ENCODE data around the gene URB1. TPM values are rescaled to one million over a fixed set of nuclear protein-coding genes. Genes with fewer than 3 reads are reported as not detected.
"Not testable (repeated sequence)": the region's sequence is repeated elsewhere in the genome, so short reads cannot be mapped to it uniquely, and the experiment has no call there.

URB1 gene
- polyA plus RNA-seq, 12 donors = 11.3 to 19.3 (median 13.2) TPM; not detected in 1

DNA sequence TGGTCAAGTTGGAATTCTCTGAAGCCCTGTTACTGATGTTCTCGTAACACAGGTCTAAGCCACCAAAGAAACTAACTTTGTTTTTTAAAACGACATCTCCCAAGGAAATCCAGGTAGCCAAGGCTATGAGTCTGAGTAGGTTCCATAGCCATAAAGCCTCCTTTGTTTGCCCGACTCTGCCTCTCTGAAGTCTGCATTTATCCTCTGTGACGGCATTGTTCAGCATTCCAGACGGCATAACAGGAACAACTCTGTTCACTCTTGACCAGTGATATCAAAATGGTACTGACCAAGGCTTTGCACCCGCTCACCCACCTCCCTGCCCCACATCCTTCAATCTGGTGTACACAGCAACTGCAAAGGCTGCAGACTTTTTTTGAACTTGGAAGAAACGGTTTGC lies 14.8 kb downstream of the URB1 start:
- DNase-seq = no peak

- no peak for DNase-seq
Measured at GRCh38 chr21:32377506-32377905, 15.3 kb downstream of the URB1 start.

GRCh38 chr21:32372755-32373154 lies 20.1 kb downstream of the URB1 start:
- no peak for DNase-seq

DNA sequence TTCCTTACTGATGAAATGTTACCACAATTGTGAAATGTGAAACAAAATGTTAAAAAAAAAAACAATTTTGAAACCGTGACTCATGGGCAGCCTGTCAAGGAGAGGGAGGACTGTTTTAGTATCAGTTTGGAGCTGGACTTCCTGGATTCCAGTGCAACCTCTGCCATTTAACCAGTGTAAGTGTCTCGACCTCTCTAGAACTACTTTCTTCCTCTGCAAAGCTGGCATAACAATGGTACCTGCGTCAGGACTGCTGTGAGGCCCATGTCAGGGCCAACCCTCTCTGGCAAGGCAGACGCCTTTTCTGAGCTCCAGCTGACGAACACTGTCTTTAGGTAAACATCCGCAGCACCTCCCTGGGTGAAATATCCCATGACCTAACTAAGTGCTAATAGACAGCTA lies 20.9 kb downstream of the URB1 start:
- no peak for DNase-seq

- DNase-seq = no peak
Measured at GRCh38 chr21:32370998-32371766, 21.6 kb downstream of the URB1 start.

- DNase-seq = not testable (repeated sequence)
Measured at GRCh38 chr21:32368961-32369360, 23.9 kb downstream of the URB1 start.

DNA sequence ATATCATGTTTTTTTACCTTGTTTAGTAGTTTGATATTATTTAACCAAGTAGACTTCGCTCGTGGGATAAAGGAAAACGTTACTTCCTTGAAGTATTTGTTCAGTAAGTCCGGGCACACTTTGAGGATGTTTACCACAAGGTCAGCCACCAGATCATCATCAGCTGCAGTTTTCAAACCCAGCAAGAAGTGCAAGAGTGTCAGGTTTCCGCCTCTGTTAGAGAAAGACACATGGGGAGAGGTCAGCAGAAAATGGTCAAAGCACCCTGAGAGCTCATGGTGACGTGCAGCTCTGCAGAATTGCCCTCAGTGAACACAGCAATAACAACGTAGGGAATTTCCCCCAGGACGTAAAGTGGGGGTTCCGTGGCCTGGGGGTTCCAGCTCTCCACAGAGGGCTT lies 24.4 kb downstream of the URB1 start:
- no peak for DNase-seq

DNA sequence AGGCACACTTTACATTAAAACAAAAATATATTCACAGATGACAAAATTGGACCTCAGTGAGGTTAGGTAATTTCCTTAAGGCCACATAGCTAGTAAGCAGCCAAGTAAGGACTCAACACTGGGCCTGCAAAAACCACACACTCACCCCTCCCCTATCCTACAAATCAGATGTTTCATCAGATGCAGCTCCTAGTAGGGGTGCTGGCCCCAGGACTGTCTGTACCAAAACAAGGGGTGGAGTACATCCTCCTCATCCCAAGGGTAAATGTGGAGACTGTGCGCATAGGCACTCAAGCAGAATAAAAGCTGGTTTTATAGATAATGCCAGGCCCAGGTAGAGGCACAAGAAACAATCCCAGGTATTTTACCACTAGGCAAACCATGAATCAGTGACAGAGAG lies 25.7 kb downstream of the URB1 start:
- no peak for DNase-seq

DNA sequence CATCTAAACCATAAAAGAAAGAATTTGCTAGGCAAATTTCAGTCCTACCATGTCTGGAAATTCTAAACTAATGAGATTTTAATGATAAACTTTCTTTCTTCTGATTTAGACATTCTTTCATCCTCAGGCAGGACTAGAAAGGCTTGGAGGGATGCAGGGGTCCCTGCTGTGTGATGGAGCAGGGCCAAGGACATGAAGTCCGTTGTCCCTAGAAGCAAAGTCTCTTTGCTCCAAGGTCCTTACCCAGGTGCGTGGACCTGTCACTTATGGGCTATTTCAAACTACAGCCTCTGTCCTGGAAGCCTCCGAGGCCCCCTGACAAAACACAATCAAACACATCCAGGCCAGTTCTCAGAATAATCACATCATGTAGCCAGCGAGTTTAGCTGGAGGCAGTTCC lies 26.6 kb downstream of the URB1 start:
- no peak for DNase-seq

GRCh38 chr21:32364796-32365195 lies 28.0 kb downstream of the URB1 start:
- peak; percentile 11 for DNase-seq

DNA sequence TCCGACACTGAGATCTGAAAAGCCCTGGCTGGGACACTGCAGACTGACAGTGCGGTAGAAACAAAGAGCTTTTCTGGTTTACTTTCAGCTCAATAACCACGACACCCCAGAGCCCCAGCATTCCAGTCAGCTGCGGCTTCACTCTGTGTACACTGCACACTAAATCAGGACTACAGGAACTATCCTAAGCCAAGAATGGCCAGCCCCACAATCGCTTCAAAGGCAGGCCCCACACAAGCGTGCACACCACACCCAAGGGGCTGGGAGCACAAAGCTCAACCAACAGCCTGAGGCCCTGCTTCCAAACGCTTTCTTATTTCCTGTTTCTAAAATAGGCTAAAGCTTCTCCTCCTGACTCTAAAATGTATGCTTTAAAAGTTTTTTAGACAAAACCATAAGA lies 28.4 kb downstream of the URB1 start:
- peak; percentile 36 for DNase-seq

- no peak for DNase-seq
Measured at GRCh38 chr21:32360401-32360975, 32.3 kb downstream of the URB1 start.

DNA sequence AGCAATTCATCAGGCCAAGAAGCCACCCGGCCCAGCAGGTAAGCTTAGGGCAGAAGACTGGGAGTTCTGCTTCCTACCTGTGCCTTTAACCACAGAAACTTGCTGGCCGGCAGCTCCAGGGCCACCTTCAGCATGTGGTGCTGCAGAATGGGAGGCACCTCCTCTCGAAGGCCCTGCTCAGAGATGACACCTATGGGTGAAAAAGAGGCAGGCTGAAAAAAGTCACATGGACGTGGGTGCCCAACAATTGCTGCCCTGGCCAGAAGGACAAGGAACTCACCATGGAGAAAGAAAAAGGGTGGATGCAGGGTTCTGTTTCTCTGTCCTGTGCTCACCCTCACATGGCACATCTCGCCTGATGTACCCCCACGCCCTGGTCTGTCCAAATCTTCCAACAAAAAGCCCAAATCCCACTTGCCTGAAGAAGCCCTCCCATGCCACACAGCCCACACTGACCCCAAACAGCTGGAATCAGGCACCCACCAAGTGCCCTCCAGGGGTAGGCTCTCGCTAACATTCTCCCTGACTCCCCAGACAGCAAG lies 33.0 kb downstream of the URB1 start:
- DNase-seq = no peak

DNA sequence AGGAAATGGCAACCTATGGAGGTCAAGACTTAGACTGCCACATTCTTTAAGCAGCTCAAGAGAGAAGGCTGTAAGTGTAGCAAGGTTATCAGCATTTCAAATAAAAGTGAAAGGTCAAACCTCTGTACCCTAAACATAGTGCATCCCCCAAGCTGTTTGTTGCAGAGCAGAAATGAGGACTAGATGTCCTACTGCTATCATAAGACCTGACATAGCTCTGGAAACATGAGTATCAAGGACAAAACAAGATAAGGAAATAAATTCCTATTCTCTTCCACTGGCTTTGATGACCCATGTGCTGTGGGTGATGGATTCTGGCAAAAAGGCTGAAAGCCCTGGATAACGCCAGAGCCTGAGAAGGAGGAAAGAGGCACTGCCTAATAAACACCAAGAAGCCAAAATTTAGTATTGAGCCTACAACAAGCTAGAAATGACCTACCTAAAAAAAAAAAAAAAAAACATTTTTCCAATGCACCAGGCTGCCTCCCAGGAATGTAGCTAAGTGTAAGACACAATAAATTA lies 35.9 kb downstream of the URB1 start:
- no peak for DNase-seq

DNA sequence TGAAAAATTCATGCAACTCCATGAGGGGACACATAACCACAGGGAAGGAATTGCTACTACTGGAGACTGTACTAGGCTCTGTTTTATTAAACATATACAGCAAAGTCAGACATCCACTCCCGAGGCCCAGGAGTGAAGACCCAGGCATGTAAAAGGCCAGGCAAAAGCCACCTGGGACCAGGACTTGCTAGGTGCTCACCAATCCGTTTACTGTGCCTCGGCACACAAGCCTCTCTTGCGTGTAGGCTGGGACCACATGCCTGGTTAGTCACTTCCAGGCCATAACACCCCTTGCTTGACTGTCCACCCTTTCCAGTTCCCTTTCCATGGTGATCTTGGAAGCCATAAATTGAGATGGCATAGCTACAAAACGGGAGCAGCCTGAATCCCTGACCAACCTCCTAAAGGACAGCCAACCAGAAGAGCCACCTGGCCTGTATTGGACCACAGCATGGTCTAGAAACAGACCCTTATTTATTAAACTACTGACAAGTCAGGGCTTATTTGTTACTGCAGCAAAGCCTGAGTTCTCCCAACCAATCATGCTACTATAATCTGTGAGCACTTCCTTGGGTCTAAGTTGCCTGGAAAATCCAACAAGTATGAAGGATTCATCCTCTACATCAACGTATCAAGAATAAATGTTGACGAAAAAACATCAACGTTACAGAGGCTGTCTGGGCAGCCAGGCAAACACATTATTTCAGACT lies 39.7 kb downstream of the URB1 start:
- DNase-seq = no peak

- no peak for DNase-seq
Measured at GRCh38 chr21:32352526-32352925, 40.3 kb downstream of the URB1 start.

DNA sequence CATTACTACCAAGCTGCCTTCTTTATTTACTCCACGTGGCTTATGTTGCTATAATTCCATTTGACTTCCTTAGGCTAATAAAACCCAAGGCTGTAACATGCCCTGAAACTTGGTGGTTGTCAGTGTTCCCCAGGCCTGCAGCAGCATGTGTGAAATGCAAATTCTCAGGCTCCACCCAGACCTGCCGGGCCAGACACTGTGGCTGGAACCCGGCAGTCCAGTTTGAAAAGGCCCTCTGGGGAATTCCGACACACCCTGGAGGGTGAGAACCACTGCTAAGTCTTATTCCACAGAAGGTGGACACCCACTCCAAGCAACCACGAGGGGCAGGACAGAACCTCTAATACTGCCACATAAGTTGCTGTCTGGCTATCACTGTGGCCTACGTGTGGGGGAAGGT lies 41.4 kb downstream of the URB1 start:
- DNase-seq = no peak

DNA sequence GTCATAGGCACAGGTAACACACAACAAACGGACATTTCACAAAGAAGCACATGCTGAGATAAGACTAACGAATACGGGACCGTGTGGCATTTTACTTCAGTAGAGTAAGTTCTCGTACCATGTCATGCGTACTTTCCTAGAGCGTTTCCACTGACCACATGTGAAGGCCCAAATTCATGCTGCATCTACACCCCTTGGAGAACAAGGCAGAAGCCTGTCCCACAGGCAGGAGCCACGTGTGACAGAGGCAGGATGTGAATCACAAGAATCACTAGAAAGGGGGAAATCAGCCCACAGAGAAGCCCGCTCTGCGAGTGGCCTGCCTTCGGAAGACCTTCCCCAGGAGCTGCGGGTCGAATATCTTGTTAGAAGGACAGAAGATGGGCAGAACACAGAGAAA lies 41.8 kb downstream of the URB1 start:
- no peak for DNase-seq

GRCh38 chr21:32350211-32350980 lies 42.4 kb downstream of the URB1 start:
- no peak for DNase-seq

DNA sequence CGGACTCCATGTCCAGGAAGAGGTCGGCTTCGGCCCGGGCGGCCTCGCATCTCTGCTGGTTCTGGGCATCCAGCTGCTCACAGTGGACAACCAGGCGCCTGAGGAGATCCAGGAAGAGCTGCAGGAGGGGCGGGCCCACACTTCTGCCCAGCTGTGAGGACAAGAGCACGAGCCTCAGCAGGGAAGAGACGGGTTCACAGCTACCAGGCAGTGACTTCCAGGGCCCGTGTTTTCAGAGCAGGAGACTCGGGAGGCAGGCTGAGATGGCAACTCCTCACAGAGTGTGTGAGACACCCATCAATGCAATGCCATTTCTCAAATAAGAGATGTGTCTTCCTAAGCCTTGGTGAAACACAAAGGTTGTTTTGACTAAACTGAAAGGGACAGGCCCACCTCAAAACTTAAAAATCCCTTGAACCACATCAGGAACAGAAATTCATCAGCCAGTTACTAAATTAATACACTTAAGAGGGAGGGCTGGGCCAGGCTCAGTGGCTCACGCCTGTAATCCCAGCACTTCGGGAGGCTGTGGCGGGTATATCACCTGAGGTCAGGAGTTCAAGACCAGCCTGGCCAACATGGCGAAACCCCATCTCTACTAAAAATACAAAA lies 43.4 kb downstream of the URB1 start:
- no peak for DNase-seq

DNA sequence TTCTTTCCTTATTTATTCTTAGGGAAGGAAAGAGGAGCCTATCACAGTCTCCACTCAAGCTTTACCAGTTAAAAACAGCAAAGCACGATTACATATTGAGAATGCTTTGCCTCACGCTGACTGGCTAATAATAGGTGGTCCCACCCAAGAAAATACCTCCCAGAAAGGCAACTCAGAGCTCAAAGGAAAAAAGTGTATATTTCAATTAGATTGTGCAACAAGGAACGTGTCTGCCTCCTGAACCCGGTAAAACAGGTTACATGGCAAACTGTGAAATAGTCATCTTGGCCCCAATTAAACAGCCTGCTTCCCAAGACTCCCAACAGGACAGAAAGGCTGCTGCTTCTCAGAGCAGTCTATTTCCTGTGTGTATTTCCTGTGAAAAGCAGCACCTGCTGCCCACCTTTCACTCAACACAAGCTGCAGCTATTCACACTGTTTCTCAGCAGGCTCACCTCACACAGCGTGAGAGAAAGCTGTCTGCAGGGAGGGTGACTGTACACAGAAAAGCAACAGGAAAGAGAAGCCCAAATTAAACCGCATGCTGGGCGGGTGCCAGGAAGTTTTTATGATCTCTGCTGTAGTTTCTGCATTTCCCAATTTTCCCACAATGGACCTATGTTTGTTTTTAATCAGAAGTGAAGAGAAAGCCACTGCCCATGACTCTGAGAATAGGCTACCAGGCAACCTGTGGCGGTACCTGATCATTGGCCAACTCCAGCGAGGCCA lies 44.0 kb downstream of the URB1 start:
- DNase-seq = no peak

All from muscle of arm (tissue), 12 donors.